Osteocyte (in vitro differentiated cells): ENCODE results near the gene DBN1. TPM values are rescaled to one million over a fixed set of nuclear protein-coding genes. Genes with fewer than 3 reads are reported as not detected.
"Not testable (repeated sequence)": the region's sequence is repeated elsewhere in the genome, so short reads cannot be mapped to it uniquely, and the experiment has no call there.

Experiments used
- DNase-seq: peaks from one replicate; pipeline ENCODE4 v3.0.0; 2021; ENCODE audit warnings: mixed read lengths; ENCODE audit not compliant: unreplicated experiment; ENCODE audit errors: extremely low spot score
- H3K27ac Mint-ChIP-seq: one replicate; pipeline ENCODE4 v1.8.0; 2021; ENCODE audit warnings: mild to moderate bottlenecking, mixed read lengths; ENCODE audit not compliant: unreplicated experiment
- H3K27me3 Mint-ChIP-seq: one replicate; pipeline ENCODE4 v1.8.0; 2021; ENCODE audit warnings: mixed read lengths; ENCODE audit not compliant: unreplicated experiment
- H3K36me3 Mint-ChIP-seq: one replicate; pipeline ENCODE4 v1.8.0; 2021; ENCODE audit warnings: mixed read lengths; ENCODE audit not compliant: unreplicated experiment
- H3K4me1 Mint-ChIP-seq: one replicate; pipeline ENCODE4 v1.8.0; 2021; ENCODE audit warnings: mixed read lengths; ENCODE audit not compliant: unreplicated experiment
- H3K4me3 Mint-ChIP-seq: one replicate; pipeline ENCODE4 v1.8.0; 2021; ENCODE audit warnings: mild to moderate bottlenecking, moderate library complexity, mixed read lengths; ENCODE audit not compliant: unreplicated experiment
- H3K9me3 Mint-ChIP-seq: one replicate; pipeline ENCODE4 v1.8.0; 2021; ENCODE audit warnings: mixed read lengths; ENCODE audit not compliant: unreplicated experiment
- total RNA-seq: library from RNA; stranded (reverse); gene quantifications from 2 replicates; pipeline ENCODE4 v1.2.1, GENCODE V29; 2021
- TF ChIP-seq, protein P1 (sequence below): fragments of 200-600 bp; sonication (generic); IDR thresholded peaks from 2 replicates; pipeline ENCODE4 v1.5.0; 2021; ENCODE audit warnings: antibody characterized with exemption, mild to moderate bottlenecking, moderate library complexity

Gene DBN1
- total RNA-seq, 1 donor from 2014 or later: 248 TPM

DNA sequence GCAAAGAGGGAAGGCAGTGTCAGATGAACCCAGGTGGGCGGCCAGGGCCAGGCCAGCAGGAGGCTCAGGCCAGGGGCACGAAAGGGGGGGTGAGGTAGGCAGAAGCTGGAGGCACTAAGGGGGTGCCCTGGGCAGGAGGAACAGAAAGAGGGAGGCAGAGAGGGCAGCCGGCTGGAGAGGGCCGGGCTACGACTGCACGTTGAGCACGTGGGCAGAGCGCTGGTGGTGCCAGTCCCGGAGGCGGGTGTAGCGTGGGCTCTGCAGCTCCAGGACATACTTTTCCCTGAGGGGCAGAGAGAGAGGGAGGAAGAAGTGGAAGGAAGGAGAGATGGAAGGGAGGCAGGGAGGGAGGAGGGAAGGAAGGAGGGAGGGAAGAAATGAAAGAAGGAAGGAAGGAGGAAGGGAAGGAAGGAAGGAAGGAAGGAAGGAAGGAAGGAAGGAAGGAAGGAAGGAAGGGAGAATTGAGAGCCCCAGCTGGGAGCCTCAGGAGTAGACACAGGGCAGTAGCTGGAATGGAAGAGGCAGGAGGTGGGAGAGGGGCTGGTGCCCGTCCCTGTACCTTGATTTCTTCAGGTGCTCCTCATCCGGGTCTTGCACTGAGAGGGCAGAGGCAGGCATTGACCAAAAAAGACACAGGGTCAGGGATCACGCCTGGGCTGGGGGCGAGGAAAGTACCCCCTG lies 17.0 kb upstream of the DBN1 start:
- Mint-ChIP-seq H3K4me1 (peaks cover 42% of the 10 kb centered on the region), H3K9me3 (no peaks in the 10 kb centered on the region), H3K27ac (peak overlapping the region; percentile 64), H3K36me3 (peaks cover 26% of the 10 kb centered on the region), H3K27me3 (no peaks in the 10 kb centered on the region), H3K4me3 (no peak overlapping the region)
- no peak for DNase-seq
- TF ChIP-seq, protein P1, sequence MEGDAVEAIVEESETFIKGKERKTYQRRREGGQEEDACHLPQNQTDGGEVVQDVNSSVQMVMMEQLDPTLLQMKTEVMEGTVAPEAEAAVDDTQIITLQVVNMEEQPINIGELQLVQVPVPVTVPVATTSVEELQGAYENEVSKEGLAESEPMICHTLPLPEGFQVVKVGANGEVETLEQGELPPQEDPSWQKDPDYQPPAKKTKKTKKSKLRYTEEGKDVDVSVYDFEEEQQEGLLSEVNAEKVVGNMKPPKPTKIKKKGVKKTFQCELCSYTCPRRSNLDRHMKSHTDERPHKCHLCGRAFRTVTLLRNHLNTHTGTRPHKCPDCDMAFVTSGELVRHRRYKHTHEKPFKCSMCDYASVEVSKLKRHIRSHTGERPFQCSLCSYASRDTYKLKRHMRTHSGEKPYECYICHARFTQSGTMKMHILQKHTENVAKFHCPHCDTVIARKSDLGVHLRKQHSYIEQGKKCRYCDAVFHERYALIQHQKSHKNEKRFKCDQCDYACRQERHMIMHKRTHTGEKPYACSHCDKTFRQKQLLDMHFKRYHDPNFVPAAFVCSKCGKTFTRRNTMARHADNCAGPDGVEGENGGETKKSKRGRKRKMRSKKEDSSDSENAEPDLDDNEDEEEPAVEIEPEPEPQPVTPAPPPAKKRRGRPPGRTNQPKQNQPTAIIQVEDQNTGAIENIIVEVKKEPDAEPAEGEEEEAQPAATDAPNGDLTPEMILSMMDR: no peak

DNA sequence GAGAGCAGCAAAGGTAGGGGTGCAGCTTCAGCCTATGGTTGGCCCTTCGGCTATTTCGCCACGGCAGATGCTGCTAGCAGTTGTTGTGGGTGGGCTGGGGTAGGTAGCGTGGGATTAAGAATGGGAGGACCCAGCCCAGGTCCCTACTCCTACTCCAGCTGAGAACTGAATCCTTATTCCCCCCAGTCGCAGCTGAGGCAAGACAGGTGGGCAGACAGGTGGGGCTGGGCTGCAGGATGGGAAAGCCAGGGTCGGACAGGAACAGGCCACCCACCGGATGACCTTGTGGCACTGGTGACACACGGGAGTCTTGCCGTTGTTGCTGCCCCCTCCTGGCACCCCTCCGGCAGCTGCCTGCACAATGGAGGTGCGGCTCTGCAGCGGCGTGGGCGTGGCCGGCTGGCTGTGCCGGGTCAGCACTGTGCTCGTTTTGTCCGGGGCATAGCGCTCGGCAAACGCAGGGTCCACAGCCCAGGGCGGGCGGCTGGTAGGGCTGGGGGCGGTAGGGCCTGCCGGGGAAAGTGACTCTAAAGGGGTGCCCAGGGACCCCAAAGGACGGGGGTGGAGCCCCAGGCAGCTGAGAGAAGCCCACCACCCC lies 15.8 kb upstream of the DBN1 start:
- no peak overlapping the region for H3K27ac Mint-ChIP-seq
- DNase-seq: no peak
- H3K9me3 Mint-ChIP-seq: no peaks in the 10 kb centered on the region
- H3K4me3 Mint-ChIP-seq: no peak overlapping the region
- peaks cover 38% of the 10 kb centered on the region for H3K36me3 Mint-ChIP-seq
- no peaks in the 10 kb centered on the region for H3K27me3 Mint-ChIP-seq
- TF ChIP-seq, protein P1: peak; percentile 6
- peaks cover 39% of the 10 kb centered on the region for H3K4me1 Mint-ChIP-seq

DNA sequence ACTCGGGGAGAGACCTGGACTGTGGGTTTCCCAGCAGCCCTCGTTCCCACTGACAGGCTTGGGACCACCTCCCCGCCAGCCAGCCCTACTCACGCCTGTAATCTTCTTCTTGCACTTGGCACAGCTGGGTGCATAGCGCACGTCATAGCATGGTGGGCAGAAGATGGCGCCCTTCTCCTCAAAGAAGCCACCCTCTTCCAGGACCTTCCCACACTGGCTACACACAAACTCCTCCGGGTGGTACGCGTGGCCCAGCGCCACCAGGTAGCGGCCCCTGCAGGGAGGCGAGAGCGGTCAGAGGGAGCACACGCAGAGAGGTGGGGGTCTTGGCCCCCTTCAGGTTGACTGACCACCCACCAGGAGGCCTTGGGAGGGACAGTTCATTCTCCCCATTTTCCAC lies 14.5 kb upstream of the DBN1 start:
- H3K9me3 Mint-ChIP-seq: no peaks in the 10 kb centered on the region
- H3K27me3 Mint-ChIP-seq: no peaks in the 10 kb centered on the region
- peaks cover 39% of the 10 kb centered on the region for H3K36me3 Mint-ChIP-seq
- H3K4me1 Mint-ChIP-seq: peaks cover 35% of the 10 kb centered on the region
- no peak overlapping the region for H3K4me3 Mint-ChIP-seq
- TF ChIP-seq, protein P1: no peak
- no peak for DNase-seq
- no peak overlapping the region for H3K27ac Mint-ChIP-seq

DNA sequence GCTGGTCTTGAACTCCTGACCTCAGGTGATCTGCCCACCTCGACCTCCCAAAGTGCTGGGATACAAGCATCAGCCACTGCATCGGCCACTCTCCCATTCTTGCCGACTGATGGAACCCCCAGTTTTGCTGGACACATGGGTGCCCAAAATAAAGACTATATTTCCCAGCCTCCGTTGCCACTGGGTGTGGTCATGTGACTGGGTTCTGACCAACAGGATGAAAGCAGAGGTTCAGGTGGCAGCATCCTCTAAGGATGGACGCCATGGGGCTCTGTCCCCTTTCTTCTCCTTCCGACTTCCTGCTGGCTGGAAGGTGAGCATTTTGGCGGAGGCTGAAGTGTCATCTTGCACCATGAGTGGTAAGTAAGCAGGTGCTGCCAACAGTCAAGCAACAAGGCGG lies 13.7 kb upstream of the DBN1 start:
- H3K4me3 Mint-ChIP-seq: no peak overlapping the region
- no peaks in the 10 kb centered on the region for H3K9me3 Mint-ChIP-seq
- H3K36me3 Mint-ChIP-seq: peaks cover 34% of the 10 kb centered on the region
- no peak overlapping the region for H3K27ac Mint-ChIP-seq
- no peak for DNase-seq
- TF ChIP-seq, protein P1: no peak
- H3K27me3 Mint-ChIP-seq: no peaks in the 10 kb centered on the region
- H3K4me1 Mint-ChIP-seq: peaks cover 35% of the 10 kb centered on the region

DNA sequence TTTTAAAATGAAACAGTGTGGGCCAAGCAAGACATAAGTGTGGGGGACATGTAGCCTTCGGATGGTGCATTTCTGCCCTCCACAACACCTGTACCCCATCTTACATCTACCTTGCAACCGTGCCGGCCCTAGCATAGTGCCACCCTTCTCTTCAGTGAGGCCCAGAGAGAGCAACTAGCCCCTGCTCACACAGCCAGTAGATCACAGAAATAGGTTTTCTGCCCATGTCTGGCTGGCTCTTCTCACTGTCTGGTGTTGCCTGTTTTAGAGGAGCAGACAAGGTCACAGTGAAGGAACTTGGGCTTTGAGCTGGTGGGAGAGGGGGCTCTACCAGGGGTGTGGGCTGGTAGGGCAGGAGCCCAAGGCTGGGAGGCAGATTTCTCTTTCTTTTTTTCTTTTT lies 12.8 kb upstream of the DBN1 start:
- H3K4me1 Mint-ChIP-seq: peaks cover 34% of the 10 kb centered on the region

DNA sequence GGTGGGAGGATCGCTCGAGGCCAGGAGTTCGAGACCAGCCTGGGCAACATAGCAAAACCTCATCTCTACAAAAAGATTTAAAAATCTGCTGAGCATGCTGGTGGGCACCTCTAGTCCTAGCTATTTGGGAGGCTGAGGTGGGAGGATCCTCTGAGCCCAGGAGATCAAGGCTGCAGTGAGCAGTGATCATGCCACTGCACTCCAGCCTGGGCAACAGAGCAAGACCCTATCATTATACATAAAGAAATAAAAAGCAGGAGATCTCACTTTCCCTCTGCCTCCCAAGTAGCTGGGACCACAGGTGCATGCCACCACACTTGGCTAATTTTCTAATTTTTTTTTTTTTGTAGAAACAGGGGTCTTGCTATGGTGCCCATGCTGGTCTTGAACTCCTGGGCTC lies 12.3 kb upstream of the DBN1 start:
- H3K4me1 Mint-ChIP-seq: peaks cover 30% of the 10 kb centered on the region
- peaks cover 30% of the 10 kb centered on the region for H3K36me3 Mint-ChIP-seq
- peak overlapping the region; percentile 74 for H3K27ac Mint-ChIP-seq
- H3K9me3 Mint-ChIP-seq, H3K4me3 Mint-ChIP-seq, DNase-seq, H3K27me3 Mint-ChIP-seq: not testable (repeated sequence)

More for the DNA sequence above, 12.8 kb upstream of the DBN1 start:
- Mint-ChIP-seq H3K27ac (no peak overlapping the region), H3K27me3 (no peaks in the 10 kb centered on the region), H3K9me3 (no peaks in the 10 kb centered on the region), H3K36me3 (peaks cover 33% of the 10 kb centered on the region), H3K4me3 (no peak overlapping the region)
- no peak for DNase-seq
- TF ChIP-seq, protein P1: no peak
